MM.1S (cell line): ENCODE results near the gene PPP1R14C.

ENCODE experiments used
- EZH2 ChIP-seq: fragments of 300-600 bp; sonication (generic); optimal IDR thresholded peaks from 2 replicates; pipeline ENCODE3; 2017; ENCODE audit warnings: low read depth, mild to moderate bottlenecking, antibody characterized with exemption, low read length, mixed read lengths
- TF ChIP-seq, protein P1 (sequence below): fragments of 300-600 bp; sonication (generic); IDR thresholded peaks from 2 replicates; pipeline ENCODE4 v1.5.1; 2016; ENCODE audit warnings: antibody characterized with exemption, low read length, mixed read lengths

DNA sequence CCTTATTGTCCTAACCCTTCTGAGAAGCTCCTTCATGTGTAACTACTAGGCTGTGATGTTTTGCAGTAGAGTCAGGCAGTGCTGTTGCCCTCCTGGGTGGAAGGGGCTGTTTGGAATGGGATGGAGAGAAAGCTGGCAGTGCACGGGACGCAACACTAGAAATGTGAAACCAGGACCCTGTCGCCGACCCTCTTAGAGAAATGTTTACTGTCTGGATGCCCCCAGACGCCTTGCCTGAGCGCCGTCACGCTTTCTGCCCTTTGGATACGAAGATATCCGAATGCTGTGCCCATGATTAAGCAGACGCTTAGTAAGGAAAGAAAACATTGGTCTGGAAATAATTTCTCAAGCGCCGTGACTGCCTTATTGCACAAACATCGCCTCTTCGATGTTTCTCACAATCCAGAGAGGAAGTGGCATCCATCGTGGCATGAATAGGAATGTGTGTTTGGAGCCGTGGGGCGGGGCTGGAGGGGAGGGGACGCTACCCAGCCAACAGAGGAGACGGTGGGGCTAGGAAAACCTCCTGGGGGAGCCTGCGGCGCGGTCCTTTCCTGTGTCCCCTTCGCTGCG, 661 bp upstream of the PPP1R14C start:
- TF ChIP-seq, protein P1, sequence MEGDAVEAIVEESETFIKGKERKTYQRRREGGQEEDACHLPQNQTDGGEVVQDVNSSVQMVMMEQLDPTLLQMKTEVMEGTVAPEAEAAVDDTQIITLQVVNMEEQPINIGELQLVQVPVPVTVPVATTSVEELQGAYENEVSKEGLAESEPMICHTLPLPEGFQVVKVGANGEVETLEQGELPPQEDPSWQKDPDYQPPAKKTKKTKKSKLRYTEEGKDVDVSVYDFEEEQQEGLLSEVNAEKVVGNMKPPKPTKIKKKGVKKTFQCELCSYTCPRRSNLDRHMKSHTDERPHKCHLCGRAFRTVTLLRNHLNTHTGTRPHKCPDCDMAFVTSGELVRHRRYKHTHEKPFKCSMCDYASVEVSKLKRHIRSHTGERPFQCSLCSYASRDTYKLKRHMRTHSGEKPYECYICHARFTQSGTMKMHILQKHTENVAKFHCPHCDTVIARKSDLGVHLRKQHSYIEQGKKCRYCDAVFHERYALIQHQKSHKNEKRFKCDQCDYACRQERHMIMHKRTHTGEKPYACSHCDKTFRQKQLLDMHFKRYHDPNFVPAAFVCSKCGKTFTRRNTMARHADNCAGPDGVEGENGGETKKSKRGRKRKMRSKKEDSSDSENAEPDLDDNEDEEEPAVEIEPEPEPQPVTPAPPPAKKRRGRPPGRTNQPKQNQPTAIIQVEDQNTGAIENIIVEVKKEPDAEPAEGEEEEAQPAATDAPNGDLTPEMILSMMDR = no peak
- no peak for TF ChIP-seq EZH2
